ENCODE results near the gene TMEM174. TPM values are rescaled to one million over a fixed set of nuclear protein-coding genes. Genes with fewer than 3 reads are reported as not detected.
A peak's percentile ranks its signal among the peaks of the same experiment; 100 is the strongest.

The TMEM174 gene
- total RNA-seq, 1 donor from 2014 or later = not detected

DNA sequence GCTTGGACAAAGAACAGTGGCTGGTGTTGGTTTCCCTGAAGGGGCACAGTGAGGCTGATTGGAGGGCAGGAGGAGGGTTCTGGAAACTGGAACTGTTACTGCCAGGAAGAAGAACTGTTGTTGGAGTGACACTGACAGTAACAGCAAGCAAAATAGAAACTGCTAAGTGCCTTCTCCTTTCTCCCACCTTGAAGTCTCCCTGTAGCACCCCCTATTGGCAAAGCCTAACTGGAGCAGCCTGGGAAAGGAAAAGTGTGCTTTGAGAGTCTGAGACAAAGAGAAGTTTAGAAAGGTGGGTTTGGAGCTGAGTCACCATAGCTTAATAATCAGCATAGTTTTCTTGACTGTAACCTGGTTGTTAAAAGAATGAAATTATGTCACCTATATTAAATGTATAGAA, 2.5 kb upstream of the TMEM174 start:
- Histone ChIP-seq H3K27me3 (ENCODE audit: control insufficient read depth, insufficient read depth, low read length) (peaks cover 1% of the 10 kb centered on the region), H3K4me3 (ENCODE audit: low read depth, low read length) (no peak overlapping the region), H3K36me3 (ENCODE audit: control insufficient read depth, insufficient read depth, low read length) (no peaks in the 10 kb centered on the region)
- TF ChIP-seq, protein P1, sequence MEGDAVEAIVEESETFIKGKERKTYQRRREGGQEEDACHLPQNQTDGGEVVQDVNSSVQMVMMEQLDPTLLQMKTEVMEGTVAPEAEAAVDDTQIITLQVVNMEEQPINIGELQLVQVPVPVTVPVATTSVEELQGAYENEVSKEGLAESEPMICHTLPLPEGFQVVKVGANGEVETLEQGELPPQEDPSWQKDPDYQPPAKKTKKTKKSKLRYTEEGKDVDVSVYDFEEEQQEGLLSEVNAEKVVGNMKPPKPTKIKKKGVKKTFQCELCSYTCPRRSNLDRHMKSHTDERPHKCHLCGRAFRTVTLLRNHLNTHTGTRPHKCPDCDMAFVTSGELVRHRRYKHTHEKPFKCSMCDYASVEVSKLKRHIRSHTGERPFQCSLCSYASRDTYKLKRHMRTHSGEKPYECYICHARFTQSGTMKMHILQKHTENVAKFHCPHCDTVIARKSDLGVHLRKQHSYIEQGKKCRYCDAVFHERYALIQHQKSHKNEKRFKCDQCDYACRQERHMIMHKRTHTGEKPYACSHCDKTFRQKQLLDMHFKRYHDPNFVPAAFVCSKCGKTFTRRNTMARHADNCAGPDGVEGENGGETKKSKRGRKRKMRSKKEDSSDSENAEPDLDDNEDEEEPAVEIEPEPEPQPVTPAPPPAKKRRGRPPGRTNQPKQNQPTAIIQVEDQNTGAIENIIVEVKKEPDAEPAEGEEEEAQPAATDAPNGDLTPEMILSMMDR (IDR thresholded peaks at IDR 0.05; ENCODE audit: insufficient read depth, low read length, poor library complexity, severe bottlenecking) = peak; percentile 22
- no peak for DNase-seq (ENCODE audit: low read depth)

DNA sequence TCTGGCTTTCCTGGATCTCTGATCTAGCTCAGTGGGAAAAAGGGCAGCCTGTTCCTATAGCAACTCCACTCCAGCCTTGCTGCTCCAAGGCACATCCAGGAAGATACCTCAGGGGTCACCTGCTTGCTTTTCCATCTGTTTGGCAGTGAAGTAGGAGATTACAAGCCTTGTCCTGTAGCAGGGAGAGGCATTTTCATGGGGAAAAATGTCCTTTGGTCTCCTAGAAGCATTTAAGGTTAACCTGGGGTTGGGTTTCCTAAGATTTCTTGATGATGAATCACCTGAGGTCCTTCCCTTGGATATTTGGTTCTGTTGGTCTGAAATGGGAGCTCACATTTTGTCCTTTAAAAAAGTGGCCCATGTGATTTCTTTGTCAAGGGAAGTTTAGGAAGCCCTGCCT, 1.5 kb upstream of the TMEM174 start:
- DNase-seq (ENCODE audit: low read depth) = no peak
- Histone ChIP-seq H3K36me3 (ENCODE audit: control insufficient read depth, insufficient read depth, low read length) (no peaks in the 10 kb centered on the region), H3K4me3 (ENCODE audit: low read depth, low read length) (no peak overlapping the region), H3K27me3 (ENCODE audit: control insufficient read depth, insufficient read depth, low read length) (no peaks in the 10 kb centered on the region)
- TF ChIP-seq, protein P1 (IDR thresholded peaks at IDR 0.05; ENCODE audit: insufficient read depth, low read length, poor library complexity, severe bottlenecking) = no peak

DNA sequence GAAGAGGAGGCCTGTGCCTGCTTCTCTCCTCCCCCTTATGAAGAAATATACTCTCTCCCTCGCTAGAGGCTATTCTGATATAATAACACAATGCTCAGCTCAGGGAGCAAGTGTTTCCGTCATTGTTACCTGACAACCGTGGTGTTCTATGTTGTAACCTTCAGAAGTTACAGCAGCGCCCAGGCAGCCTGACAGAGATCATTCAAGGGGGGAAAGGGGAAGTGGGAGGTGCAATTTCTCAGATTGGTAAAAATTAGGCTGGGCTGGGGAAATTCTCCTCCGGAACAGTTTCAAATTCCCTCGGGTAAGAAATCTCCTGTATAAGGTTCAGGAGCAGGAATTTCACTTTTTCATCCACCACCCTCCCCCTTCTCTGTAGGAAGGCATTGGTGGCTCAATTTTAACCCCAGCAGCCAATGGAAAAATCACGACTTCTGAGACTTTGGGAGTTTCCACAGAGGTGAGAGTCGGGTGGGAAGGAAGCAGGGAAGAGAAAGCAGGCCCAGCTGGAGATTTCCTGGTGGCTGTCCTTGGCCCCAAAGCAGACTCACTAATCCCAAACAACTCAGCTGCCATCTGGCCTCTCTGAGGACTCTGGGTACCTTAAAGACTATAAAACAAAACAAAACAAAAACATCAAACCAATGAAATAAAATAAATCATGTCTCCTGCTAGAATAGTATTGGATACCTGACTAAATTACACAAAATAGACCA, 1.3 kb downstream of the TMEM174 start:
- no peak for DNase-seq (ENCODE audit: low read depth)
- Histone ChIP-seq H3K4me3 (ENCODE audit: low read depth, low read length) (no peak overlapping the region), H3K27me3 (ENCODE audit: control insufficient read depth, insufficient read depth, low read length) (no peaks in the 10 kb centered on the region), H3K36me3 (ENCODE audit: control insufficient read depth, insufficient read depth, low read length) (no peaks in the 10 kb centered on the region)
- TF ChIP-seq, protein P1 (IDR thresholded peaks at IDR 0.05; ENCODE audit: insufficient read depth, low read length, poor library complexity, severe bottlenecking) = no peak

DNA sequence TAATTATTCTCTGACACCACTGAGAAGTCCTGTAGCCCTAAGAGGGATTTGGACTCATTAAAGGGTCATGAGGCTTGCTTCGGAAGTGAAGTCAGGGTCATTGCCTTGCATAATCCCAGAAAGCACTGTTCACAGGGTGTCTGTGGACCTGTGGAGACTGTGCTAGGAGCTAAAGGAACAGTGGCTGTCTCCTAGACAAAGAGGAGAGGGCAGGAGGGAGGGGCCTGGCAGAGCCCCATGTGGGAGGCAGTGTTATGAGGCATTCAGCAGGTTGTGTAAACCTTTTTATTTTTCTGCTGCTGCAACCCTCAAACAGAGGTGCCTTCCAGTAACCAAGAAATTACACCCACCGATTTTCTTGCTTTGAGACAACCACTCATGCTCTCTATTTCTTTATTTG, 3.3 kb downstream of the TMEM174 start:
- no peaks in the 10 kb centered on the region for H3K36me3 ChIP-seq (ENCODE audit: control insufficient read depth, insufficient read depth, low read length)
- TF ChIP-seq, protein P1 (IDR thresholded peaks at IDR 0.05; ENCODE audit: insufficient read depth, low read length, poor library complexity, severe bottlenecking) = no peak
- no peak overlapping the region for H3K4me3 ChIP-seq (ENCODE audit: low read depth, low read length)
- no peaks in the 10 kb centered on the region for H3K27me3 ChIP-seq (ENCODE audit: control insufficient read depth, insufficient read depth, low read length)
- no peak for DNase-seq (ENCODE audit: low read depth)

DNA sequence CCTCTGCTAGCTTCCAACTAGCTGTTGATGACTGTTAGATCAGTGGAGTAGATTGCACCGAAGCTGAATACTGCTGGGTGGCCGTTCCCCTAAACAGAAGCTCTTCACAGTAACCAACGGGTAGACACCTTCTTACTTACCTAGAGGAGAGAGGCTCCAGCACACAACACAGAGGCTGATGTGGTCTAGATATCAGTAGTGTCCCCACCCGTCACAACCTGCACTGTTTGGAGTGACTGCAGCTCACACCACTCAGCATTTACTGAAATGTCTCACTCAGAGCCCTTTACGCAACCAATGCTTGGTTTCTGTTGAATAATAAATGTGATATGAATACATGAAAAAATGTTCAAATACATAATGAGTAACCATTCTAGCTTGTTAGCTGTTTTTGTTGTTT, 5.3 kb downstream of the TMEM174 start:
- Histone ChIP-seq H3K4me3 (ENCODE audit: low read depth, low read length) (no peak overlapping the region), H3K36me3 (ENCODE audit: control insufficient read depth, insufficient read depth, low read length) (no peaks in the 10 kb centered on the region), H3K27me3 (ENCODE audit: control insufficient read depth, insufficient read depth, low read length) (no peaks in the 10 kb centered on the region)
- TF ChIP-seq, protein P1 (IDR thresholded peaks at IDR 0.05; ENCODE audit: insufficient read depth, low read length, poor library complexity, severe bottlenecking) = no peak
- DNase-seq (ENCODE audit: low read depth) = no peak

DNA sequence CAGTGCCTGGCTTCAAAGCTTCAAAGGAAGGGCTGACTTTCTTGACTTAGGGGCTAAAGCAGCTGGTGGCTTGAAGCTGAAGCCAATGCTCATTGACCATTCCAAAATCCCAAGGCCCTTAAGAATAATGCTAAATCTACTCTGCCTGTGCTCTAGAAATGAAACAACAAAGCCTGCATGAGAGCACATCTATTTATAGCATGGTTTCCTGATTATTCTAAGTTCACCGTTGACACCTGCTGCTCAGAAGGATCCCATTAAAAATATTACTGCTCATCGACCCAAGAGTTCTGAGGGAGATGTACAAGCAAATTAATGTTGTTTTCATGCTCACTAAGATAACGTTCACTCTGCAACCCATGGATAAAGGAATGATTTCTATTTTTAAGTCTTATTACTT, 6.7 kb downstream of the TMEM174 start:
- Histone ChIP-seq H3K4me3 (ENCODE audit: low read depth, low read length) (no peak overlapping the region), H3K36me3 (ENCODE audit: control insufficient read depth, insufficient read depth, low read length) (no peaks in the 10 kb centered on the region), H3K27me3 (ENCODE audit: control insufficient read depth, insufficient read depth, low read length) (peaks cover 2% of the 10 kb centered on the region)
- TF ChIP-seq, protein P1 (IDR thresholded peaks at IDR 0.05; ENCODE audit: insufficient read depth, low read length, poor library complexity, severe bottlenecking) = no peak
- DNase-seq (ENCODE audit: low read depth) = no peak

Measured in kidney epithelial cell (primary cell).